SHP77 (cell line): ENCODE results near the gene ATP13A2.
"Not testable (repeated sequence)": the region's sequence is repeated elsewhere in the genome, so short reads cannot be mapped to it uniquely, and the experiment has no call there.

Experiments
- DNase-seq, 2 experiments: peaks; one replicate each; lab custom pipeline; 2025; lab: John Stamatoyannopoulos, UW

Gene ATP13A2

GRCh38 chr1:16957731-16958130 lies 54.0 kb downstream of the ATP13A2 start:
- DNase-seq: no peak

- DNase-seq: no peak
These were observed 55.0 kb downstream of the ATP13A2 start for GRCh38 chr1:16956775-16957174.

DNA sequence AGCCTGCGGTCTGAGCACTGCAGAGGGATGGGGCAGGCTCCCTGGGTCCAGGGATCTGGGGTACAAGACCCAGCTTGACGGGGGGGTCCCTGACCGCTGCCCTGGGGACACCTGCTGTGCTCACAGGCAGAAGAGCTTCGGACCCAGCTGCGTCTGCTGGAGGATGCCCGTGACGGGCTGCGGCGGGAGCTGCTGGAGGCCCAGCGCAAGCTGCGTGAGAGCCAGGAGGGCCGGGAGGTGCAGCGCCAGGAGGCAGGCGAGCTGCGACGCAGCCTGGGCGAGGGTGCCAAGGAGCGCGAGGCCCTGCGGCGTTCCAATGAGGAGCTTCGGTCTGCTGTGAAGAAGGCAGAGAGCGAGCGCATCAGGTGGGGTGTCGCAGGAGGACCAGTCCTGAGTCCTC lies 56.5 kb downstream of the ATP13A2 start:
- DNase-seq: no peak

- DNase-seq: no peak
These were observed 57.1 kb downstream of the ATP13A2 start for GRCh38 chr1:16954579-16954978.

DNA sequence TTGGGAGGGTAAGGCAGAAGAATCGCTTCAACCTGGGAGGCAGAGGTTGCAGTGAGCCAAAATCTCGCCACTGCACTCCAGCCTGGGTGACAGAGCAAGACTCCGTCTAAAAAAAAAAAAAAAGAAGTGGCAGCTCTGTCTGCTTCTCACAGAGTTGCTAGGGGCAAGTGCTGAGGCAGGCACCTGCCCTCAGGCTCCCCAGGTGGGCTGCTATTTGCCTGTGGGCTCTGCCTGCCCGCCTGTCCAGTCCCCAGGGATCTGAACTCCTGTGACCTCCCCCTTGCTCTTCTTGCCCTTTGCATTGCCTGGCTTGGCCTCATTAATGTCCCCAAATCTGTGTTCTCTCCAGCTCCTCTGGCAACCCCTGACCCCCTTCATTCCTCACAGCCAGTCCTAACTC lies 59.4 kb downstream of the ATP13A2 start:
- DNase-seq: not testable (repeated sequence)

DNA sequence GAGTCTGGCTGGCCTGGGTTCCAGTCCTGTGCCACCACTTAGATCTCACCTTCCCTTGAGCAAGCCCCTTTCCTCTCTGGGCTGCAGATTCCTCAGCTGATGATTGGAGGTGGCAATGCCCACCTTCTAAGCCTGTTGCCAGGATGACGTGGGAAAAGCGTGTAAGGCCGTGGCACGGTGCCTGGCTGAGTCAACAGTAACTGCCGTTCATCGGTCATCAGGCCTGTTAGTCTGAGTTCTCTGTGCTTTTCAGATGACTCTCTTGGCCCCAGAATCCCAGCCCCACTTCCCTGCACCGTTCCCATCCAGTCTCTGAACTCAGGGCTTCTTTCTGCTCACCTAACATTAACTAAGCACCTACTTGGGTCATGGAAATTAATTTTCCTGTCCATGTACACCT lies 62.7 kb downstream of the ATP13A2 start:
- DNase-seq: not testable (repeated sequence)

GRCh38 chr1:16948282-16948891 lies 63.3 kb downstream of the ATP13A2 start:
- DNase-seq: peak; percentile 29 to 51

DNA sequence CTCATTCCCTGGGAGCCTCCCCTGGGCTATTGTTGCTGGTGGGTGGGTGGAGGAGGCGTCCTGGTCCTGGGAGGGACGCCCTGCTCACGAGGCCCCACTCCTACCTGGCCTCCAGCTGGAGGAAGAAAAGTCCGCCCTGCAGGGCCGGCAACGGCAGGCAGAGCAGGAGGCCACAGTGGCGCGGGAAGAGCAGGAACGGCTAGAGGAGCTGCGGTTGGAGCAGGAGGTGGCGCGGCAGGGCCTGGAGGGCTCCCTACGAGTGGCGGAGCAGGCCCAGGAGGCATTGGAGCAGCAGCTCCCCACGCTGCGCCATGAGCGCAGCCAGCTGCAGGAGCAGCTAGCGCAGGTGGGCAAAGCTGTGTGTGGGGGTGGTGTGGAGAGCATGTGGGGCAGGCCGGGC lies 65.1 kb downstream of the ATP13A2 start:
- DNase-seq: no peak

DNA sequence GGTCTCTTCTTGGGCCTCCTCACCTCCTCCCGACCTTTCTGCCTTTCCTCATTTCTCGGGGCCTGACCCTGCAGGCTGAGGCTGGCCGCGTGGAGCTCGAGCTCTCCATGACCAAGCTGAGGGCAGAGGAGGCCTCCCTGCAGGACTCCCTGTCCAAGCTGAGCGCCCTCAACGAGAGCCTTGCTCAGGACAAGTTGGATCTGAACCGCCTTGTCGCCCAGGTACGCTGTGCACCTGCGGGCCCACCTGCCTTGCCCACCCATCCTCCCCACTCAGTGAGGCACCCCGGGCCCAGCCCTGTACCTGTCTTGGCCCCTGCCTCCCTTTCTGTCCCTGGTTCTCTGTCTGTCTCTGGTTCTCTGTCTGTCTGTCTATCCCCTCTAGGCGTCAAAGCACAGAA lies 65.5 kb downstream of the ATP13A2 start:
- DNase-seq: not testable (repeated sequence)

DNA sequence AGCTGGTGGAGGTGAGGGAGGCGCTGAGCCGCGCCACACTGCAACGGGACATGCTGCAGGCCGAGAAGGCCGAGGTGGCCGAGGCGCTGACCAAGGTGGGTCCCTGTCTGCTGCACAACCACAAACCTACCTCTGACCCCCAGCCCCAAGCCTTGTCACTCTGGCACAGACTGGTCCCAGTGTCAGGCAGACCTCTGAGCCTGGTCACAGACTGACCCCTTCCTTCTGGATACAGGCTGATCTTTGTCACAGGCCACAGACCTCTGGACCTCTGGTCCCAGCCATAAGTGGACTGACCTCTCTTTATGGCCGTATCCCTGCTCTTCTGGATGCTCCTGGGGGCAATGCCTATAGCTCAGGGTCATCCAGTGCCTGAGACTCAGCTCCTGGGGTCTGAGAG lies 66.2 kb downstream of the ATP13A2 start:
- not testable (repeated sequence) for DNase-seq

GRCh38 chr1:16944038-16944437 lies 67.7 kb downstream of the ATP13A2 start:
- no peak for DNase-seq

DNA sequence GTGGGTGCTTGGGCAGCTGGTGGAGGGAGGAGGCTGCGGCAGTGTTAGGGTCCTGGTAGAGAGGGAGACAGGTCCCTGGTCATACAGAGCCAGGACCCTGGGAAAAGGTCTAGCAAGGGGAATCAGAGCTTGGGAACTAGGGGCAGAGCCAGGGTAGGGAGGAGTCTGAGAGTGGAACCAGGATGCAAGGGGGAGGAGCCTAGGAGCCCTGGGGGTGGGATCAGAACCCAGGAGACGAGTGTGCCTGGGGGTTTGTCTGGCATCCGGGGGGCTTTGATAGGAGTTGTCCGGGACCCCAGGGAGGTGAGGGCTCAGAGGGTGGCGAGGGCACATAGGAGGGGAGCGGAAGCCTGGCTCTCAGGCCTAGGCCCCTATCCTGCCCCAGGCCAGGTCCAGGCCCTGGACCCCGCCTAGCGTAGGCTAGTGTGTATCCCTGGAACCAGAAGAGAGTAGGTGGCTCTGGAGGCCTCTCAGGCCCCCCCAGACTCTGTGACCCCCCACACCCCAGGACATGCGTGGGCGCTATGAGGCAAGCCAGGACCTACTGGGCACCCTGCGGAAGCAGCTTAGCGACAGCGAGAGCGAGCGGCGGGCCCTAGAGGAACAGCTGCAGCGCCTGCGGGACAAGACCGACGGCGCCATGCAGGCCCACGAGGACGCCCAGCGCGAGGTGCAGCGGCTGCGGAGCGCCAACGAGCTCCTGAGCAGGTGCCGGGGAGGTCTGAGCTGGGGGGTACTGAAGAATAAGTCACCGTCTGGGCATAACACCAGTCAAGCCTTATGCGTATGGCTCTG lies 72.1 kb downstream of the ATP13A2 start:
- DNase-seq: not testable (repeated sequence)

GRCh38 chr1:16938351-16939321 lies 73.1 kb downstream of the ATP13A2 start:
- DNase-seq: no peak

- not testable (repeated sequence) for DNase-seq
These were observed 75.1 kb downstream of the ATP13A2 start for GRCh38 chr1:16936580-16936979.
